Measurements from ENCODE around the gene SURF4.

- TF ChIP-seq CTCF (IDR thresholded peaks at IDR 0.05) (no peak), ZFX (IDR thresholded peaks at IDR 0.05; ENCODE audit: borderline replicate concordance) (no peak)
Observed at GRCh38 chr9:133401588-133401987, 25.7 kb upstream of the SURF4 start.

Measured in 22Rv1 (cell line).